MM.1S (cell line): ENCODE measurements around the gene OR4P4.

ENCODE experiments used
- DNase-seq: peaks from one replicate; pipeline ENCODE4 v3.0.0-alpha.2; 2015
- H2AFZ ChIP-seq: fragments of 300-600 bp; sonication (generic); 2 replicates; pipeline ENCODE4 v1.6.0; 2016; ENCODE audit warnings: antibody characterized with exemption, low read length
- H3F3A ChIP-seq: fragments of 300-600 bp; sonication (generic); 2 replicates; pipeline ENCODE4 v1.6.1; 2016; ENCODE audit warnings: mild to moderate bottlenecking, antibody characterized with exemption, low read length, moderate library complexity, mixed read lengths; ENCODE audit not compliant: insufficient read depth
- H3K27ac ChIP-seq: fragments of 300-600 bp; sonication (generic); 2 replicates; pipeline ENCODE4 v1.5.1; 2016; ENCODE audit warnings: mild to moderate bottlenecking, low read length
- H3K27me3 ChIP-seq: fragments of 300-600 bp; sonication (generic); replicated peaks from 2 replicates; pipeline ENCODE4 v1.6.0; 2016; ENCODE audit warnings: low read length; ENCODE audit not compliant: insufficient read depth
- H3K36me3 ChIP-seq: fragments of 300-600 bp; sonication (generic); replicated peaks from 2 replicates; pipeline ENCODE4 v1.6.1; 2016; ENCODE audit warnings: mild to moderate bottlenecking, low read length, mixed read lengths; ENCODE audit not compliant: insufficient read depth
- H3K4me1 ChIP-seq: fragments of 300-600 bp; sonication (generic); 2 replicates; pipeline ENCODE4 v1.6.1; 2016; ENCODE audit warnings: low read length, mixed read lengths
- H3K4me2 ChIP-seq: fragments of 300-600 bp; sonication (generic); 2 replicates; pipeline ENCODE4 v1.6.0; 2016; ENCODE audit warnings: low read depth, low read length
- H3K4me3 ChIP-seq: fragments of 300-600 bp; sonication (generic); 2 replicates; pipeline ENCODE4 v1.5.1; 2016; ENCODE audit warnings: low read length, mixed read lengths
- H3K79me2 ChIP-seq: fragments of 300-600 bp; sonication (generic); 2 replicates; pipeline ENCODE4 v1.6.1; 2016; ENCODE audit warnings: mixed run types, low read length, mixed read lengths
- H3K9ac ChIP-seq: fragments of 300-600 bp; sonication (generic); 2 replicates; pipeline ENCODE4 v1.6.1; 2016; ENCODE audit warnings: low read length, mixed read lengths
- H3K9me2 ChIP-seq: fragments of 300-600 bp; sonication (generic); replicated peaks from 2 replicates; pipeline ENCODE4 v1.6.1; 2016; ENCODE audit warnings: mild to moderate bottlenecking, low read length, mixed read lengths; ENCODE audit not compliant: insufficient read depth
- H3K9me3 ChIP-seq: fragments of 300-600 bp; sonication (generic); replicated peaks from 2 replicates; pipeline ENCODE4 v1.6.1; 2016; ENCODE audit warnings: mild to moderate bottlenecking, low read length, mixed read lengths; ENCODE audit not compliant: insufficient read depth
- H4K20me1 ChIP-seq: fragments of 300-600 bp; sonication (generic); 2 replicates; pipeline ENCODE4 v1.6.1; 2016; ENCODE audit warnings: mild to moderate bottlenecking, low read length, moderate library complexity, mixed read lengths; ENCODE audit not compliant: insufficient read depth
- CTCF ChIP-seq: fragments of 300-600 bp; sonication (generic); IDR thresholded peaks from 2 replicates; pipeline ENCODE4 v1.5.1; 2016; ENCODE audit warnings: antibody characterized with exemption, low read length, mixed read lengths
- EZH2 ChIP-seq: fragments of 300-600 bp; sonication (generic); optimal IDR thresholded peaks from 2 replicates; pipeline ENCODE3; 2017; ENCODE audit warnings: low read depth, mild to moderate bottlenecking, antibody characterized with exemption, low read length, mixed read lengths
- EZH2phosphoT487 ChIP-seq: fragments of 300-600 bp; sonication (generic); IDR thresholded peaks from 2 replicates; pipeline ENCODE4 v1.6.1; 2018; ENCODE audit warnings: antibody characterized with exemption, low read length

Gene OR4P4

GRCh38 chr11:55634813-55635212 is at the start of gene OR4P4:
Gene OR4P4, plus strand, starts transcription at chr11:55635113.
- H3K9ac ChIP-seq = no peak within 1 kb of the TSS
- no peaks in the 10 kb centered on the region; the same call in 1 of the 2 replicates for H3K9me3 ChIP-seq
- H3K4me3 ChIP-seq = no peak within 1 kb of the TSS
- H3K4me1 ChIP-seq = no peaks in the 10 kb centered on the region
- no peak for DNase-seq
- no peak within 1 kb of the TSS for H3K4me2 ChIP-seq
- no peaks in the 10 kb centered on the region for H3K27me3 ChIP-seq
- no peaks in the 10 kb centered on the region for H3K36me3 ChIP-seq
- no peak within 1 kb of the TSS for H3K27ac ChIP-seq
- no peak within 1 kb of the TSS for H2AFZ ChIP-seq
- no peaks in the 10 kb centered on the region for H4K20me1 ChIP-seq
- TF ChIP-seq CTCF = no peak
- TF ChIP-seq EZH2phosphoT487 = no peak
- TF ChIP-seq EZH2 = no peak
- H3K79me2 ChIP-seq = no peaks in the 10 kb centered on the region
- H3F3A ChIP-seq = no peaks in the 10 kb centered on the region
- H3K9me2 ChIP-seq = no peaks in the 10 kb centered on the region

GRCh38 chr11:55607545-55607944 is 27.4 kb upstream of the OR4P4 start, which contains the start of gene OR4C11:
Gene OR4C11, minus strand, starts transcription at chr11:55607645. Its CDS starts 3,272 bp downstream, at chr11:55604373.
- no peaks in the 10 kb centered on the region for H3K79me2 ChIP-seq
- no peaks in the 10 kb centered on the region for H4K20me1 ChIP-seq
- H3K4me2 ChIP-seq = no peak within 1 kb of the TSS
- TF ChIP-seq EZH2phosphoT487 (no peak), EZH2 (no peak), CTCF (no peak)
- no peaks in the 10 kb centered on the region for H3K9me3 ChIP-seq
- no peak within 1 kb of the TSS for H3K4me3 ChIP-seq
- no peaks in the 10 kb centered on the region for H3K36me3 ChIP-seq
- H2AFZ ChIP-seq = no peak within 1 kb of the TSS
- no peaks in the 10 kb centered on the region for H3K9me2 ChIP-seq
- H3F3A ChIP-seq = no peaks in the 10 kb centered on the region
- no peak within 1 kb of the TSS for H3K27ac ChIP-seq
- DNase-seq = no peak
- H3K27me3 ChIP-seq = no peaks in the 10 kb centered on the region
- no peak within 1 kb of the TSS for H3K9ac ChIP-seq
- H3K4me1 ChIP-seq = no peaks in the 10 kb centered on the region

- Histone ChIP-seq H2AFZ (no peak overlapping the region), H3K9me2 (no peaks in the 10 kb centered on the region), H3K79me2 (no peaks in the 10 kb centered on the region), H3K27ac (no peak overlapping the region), H3K36me3 (no peaks in the 10 kb centered on the region), H3K27me3 (no peaks in the 10 kb centered on the region), H3K4me1 (no peaks in the 10 kb centered on the region), H3F3A (no peaks in the 10 kb centered on the region), H3K4me3 (no peak overlapping the region), H3K4me2 (no peak overlapping the region), H3K9me3 (no peaks in the 10 kb centered on the region), H3K9ac (no peak overlapping the region), H4K20me1 (no peaks in the 10 kb centered on the region)
- TF ChIP-seq EZH2 (no peak), EZH2phosphoT487 (no peak), CTCF (no peak)
- no peak for DNase-seq
Measured at GRCh38 chr11:55624531-55624930, 10.4 kb upstream of the OR4P4 start.

GRCh38 chr11:55648027-55648426 is 13.1 kb downstream of the OR4P4 start, which contains the start of gene OR4S2:
Gene OR4S2, plus strand, starts transcription at chr11:55648327. Its CDS starts 2,577 bp downstream, at chr11:55650904.
- Histone ChIP-seq H3K27me3 (no peaks in the 10 kb centered on the region), H3K9ac (no peak within 1 kb of the TSS), H3K9me2 (no peaks in the 10 kb centered on the region), H3K27ac (no peak within 1 kb of the TSS), H3F3A (no peaks in the 10 kb centered on the region), H3K36me3 (no peaks in the 10 kb centered on the region), H4K20me1 (no peaks in the 10 kb centered on the region), H3K4me1 (peaks cover 8% of the 10 kb centered on the region), H3K4me2 (no peak within 1 kb of the TSS), H2AFZ (no peak within 1 kb of the TSS), H3K4me3 (no peak within 1 kb of the TSS), H3K79me2 (no peaks in the 10 kb centered on the region), H3K9me3 (no peaks in the 10 kb centered on the region)
- TF ChIP-seq EZH2phosphoT487 = no peak
- TF ChIP-seq CTCF = no peak
- no peak for TF ChIP-seq EZH2
- DNase-seq = no peak
